Duodenal mucosa (tissue), 2 donors: ENCODE data around the gene DNAJC6.

ENCODE experiments used
- H3K27ac ChIP-seq: one replicate; pipeline ENCODE4 v1.7.0; 2013; ENCODE audit warnings: low read depth, low read length
- H3K27me3 ChIP-seq, 2 donors: one replicate each; pipeline ENCODE4 v1.7.0; 2013; ENCODE audit warnings: low read length in 2 of 2, control low read depth in 1 of 2; ENCODE audit not compliant: insufficient read depth in 2 of 2, control insufficient read depth in 1 of 2
- H3K36me3 ChIP-seq, 2 donors: one replicate each; pipeline ENCODE4 v1.7.0; 2013; ENCODE audit warnings: low read length in 2 of 2, control low read depth in 1 of 2; ENCODE audit not compliant: insufficient read depth in 2 of 2, control insufficient read depth in 1 of 2
- H3K4me1 ChIP-seq, 2 donors: one replicate each; pipeline ENCODE4 v1.7.0; 2013; ENCODE audit warnings: low read length in 2 of 2, control low read depth in 1 of 2; ENCODE audit not compliant: insufficient read depth in 2 of 2, control insufficient read depth in 1 of 2
- H3K4me3 ChIP-seq, 2 donors: one replicate each; pipeline ENCODE4 v1.7.0; 2013; ENCODE audit warnings: low read length in 2 of 2, low read depth in 1 of 2
- H3K9ac ChIP-seq, 2 donors: one replicate each; pipeline ENCODE4 v1.7.0; 2013; ENCODE audit warnings: low read length in 2 of 2, low read depth in 1 of 2
- H3K9me3 ChIP-seq, 2 donors: one replicate each; pipeline ENCODE4 v1.7.0; 2013; ENCODE audit warnings: low read length in 2 of 2, control low read depth in 1 of 2; ENCODE audit not compliant: control insufficient read depth in 1 of 2

The DNAJC6 gene

GRCh38 chr1:65423884-65424572 lies 114.7 kb downstream of the DNAJC6 start:
- no peak overlapping the region for H3K9ac ChIP-seq
- peaks cover 17 to 23% of the 10 kb centered on the region in 2 donors for H3K4me1 ChIP-seq
- H3K9me3 ChIP-seq, result no peaks in the 10 kb centered on the region
- H3K4me3 ChIP-seq, result no peak overlapping the region
- H3K27me3 ChIP-seq, result no peaks in the 10 kb centered on the region
- peaks cover 13 to 27% of the 10 kb centered on the region in 2 donors for H3K36me3 ChIP-seq
- no peak overlapping the region for H3K27ac ChIP-seq

- no peak overlapping the region for H3K9ac ChIP-seq
- no peaks in the 10 kb centered on the region for H3K9me3 ChIP-seq
- no peak overlapping the region for H3K27ac ChIP-seq
- H3K27me3 ChIP-seq, result no peaks in the 10 kb centered on the region
- peaks cover 16 to 20% of the 10 kb centered on the region in 2 donors for H3K4me1 ChIP-seq
- H3K4me3 ChIP-seq, result no peak overlapping the region
- H3K36me3 ChIP-seq, result peaks cover 13 to 31% of the 10 kb centered on the region in 2 donors
Observed at GRCh38 chr1:65424573-65424889, 115.2 kb downstream of the DNAJC6 start.

- Histone ChIP-seq H3K4me3 (no peak overlapping the region), H3K27ac (no peak overlapping the region), H3K36me3 (peaks cover 13 to 35% of the 10 kb centered on the region in 2 donors), H3K4me1 (peaks cover 13 to 20% of the 10 kb centered on the region in 2 donors), H3K9me3 (no peaks in the 10 kb centered on the region), H3K27me3 (no peaks in the 10 kb centered on the region), H3K9ac (no peak overlapping the region)
Observed at GRCh38 chr1:65425006-65425405, 115.7 kb downstream of the DNAJC6 start.

- no peak overlapping the region for H3K4me3 ChIP-seq
- no peaks in the 10 kb centered on the region for H3K27me3 ChIP-seq
- peaks cover 15 to 42% of the 10 kb centered on the region in 2 donors for H3K36me3 ChIP-seq
- H3K9me3 ChIP-seq, result no peaks in the 10 kb centered on the region
- peaks cover 13 to 20% of the 10 kb centered on the region in 2 donors for H3K4me1 ChIP-seq
- no peak overlapping the region for H3K9ac ChIP-seq
- H3K27ac ChIP-seq, result no peak overlapping the region
Observed at GRCh38 chr1:65425697-65426096, 116.4 kb downstream of the DNAJC6 start.

GRCh38 chr1:65429078-65429477 lies 119.7 kb downstream of the DNAJC6 start:
- H3K27ac ChIP-seq, result no peak overlapping the region
- no peak overlapping the region for H3K4me3 ChIP-seq
- H3K9ac ChIP-seq, result no peak overlapping the region
- peaks cover 17 to 54% of the 10 kb centered on the region in 2 donors for H3K36me3 ChIP-seq
- no peaks in the 10 kb centered on the region for H3K27me3 ChIP-seq
- no peaks in the 10 kb centered on the region for H3K4me1 ChIP-seq
- H3K9me3 ChIP-seq, result no peaks in the 10 kb centered on the region

- H3K27me3 ChIP-seq, result no peaks in the 10 kb centered on the region
- no peaks in the 10 kb centered on the region for H3K4me1 ChIP-seq
- peaks cover 17 to 59% of the 10 kb centered on the region in 2 donors for H3K36me3 ChIP-seq
- H3K27ac ChIP-seq, result no peak overlapping the region
- no peaks in the 10 kb centered on the region for H3K9me3 ChIP-seq
- no peak overlapping the region for H3K4me3 ChIP-seq
- no peak overlapping the region for H3K9ac ChIP-seq
Observed at GRCh38 chr1:65429806-65430205, 120.5 kb downstream of the DNAJC6 start.

GRCh38 chr1:65431111-65431705 lies 121.9 kb downstream of the DNAJC6 start:
- Histone ChIP-seq H3K9ac (no peak overlapping the region), H3K4me1 (no peaks in the 10 kb centered on the region), H3K9me3 (no peaks in the 10 kb centered on the region), H3K4me3 (no peak overlapping the region), H3K27ac (no peak overlapping the region), H3K27me3 (no peaks in the 10 kb centered on the region), H3K36me3 (peaks cover 9 to 48% of the 10 kb centered on the region in 2 donors)

- Histone ChIP-seq H3K36me3 (peaks cover 5 to 37% of the 10 kb centered on the region in 2 donors), H3K4me1 (no peaks in the 10 kb centered on the region), H3K27ac (no peak overlapping the region), H3K9me3 (no peaks in the 10 kb centered on the region), H3K4me3 (no peak overlapping the region), H3K27me3 (no peaks in the 10 kb centered on the region), H3K9ac (no peak overlapping the region)
Observed at GRCh38 chr1:65432918-65433317, 123.6 kb downstream of the DNAJC6 start.

GRCh38 chr1:65434255-65434654 lies 124.9 kb downstream of the DNAJC6 start:
- no peak overlapping the region for H3K27ac ChIP-seq
- H3K4me3 ChIP-seq, result no peak overlapping the region
- H3K36me3 ChIP-seq, result peaks cover 5 to 30% of the 10 kb centered on the region in 2 donors
- H3K9ac ChIP-seq, result no peak overlapping the region
- H3K9me3 ChIP-seq, result no peaks in the 10 kb centered on the region
- H3K27me3 ChIP-seq, result no peaks in the 10 kb centered on the region
- H3K4me1 ChIP-seq, result no peaks in the 10 kb centered on the region

GRCh38 chr1:65434760-65435159 lies 125.4 kb downstream of the DNAJC6 start:
- Histone ChIP-seq H3K9me3 (no peaks in the 10 kb centered on the region), H3K4me3 (no peak overlapping the region), H3K9ac (no peak overlapping the region), H3K27ac (no peak overlapping the region), H3K27me3 (no peaks in the 10 kb centered on the region), H3K4me1 (no peaks in the 10 kb centered on the region), H3K36me3 (peaks cover 5 to 28% of the 10 kb centered on the region in 2 donors)
